Activated CD4-positive, alpha-beta T cell treated with anti-CD3 and anti-CD28 coated beads for 4 hours (primary cell): ENCODE measurements around the gene SLC6A8.
"Not testable (repeated sequence)": the region's sequence is repeated elsewhere in the genome, so short reads cannot be mapped to it uniquely, and the experiment has no call there.

Experiments used
- DNase-seq, 2 donors: peaks; one replicate each; pipeline ENCODE4 v3.0.0-alpha.2; 2020

Gene SLC6A8

DNA sequence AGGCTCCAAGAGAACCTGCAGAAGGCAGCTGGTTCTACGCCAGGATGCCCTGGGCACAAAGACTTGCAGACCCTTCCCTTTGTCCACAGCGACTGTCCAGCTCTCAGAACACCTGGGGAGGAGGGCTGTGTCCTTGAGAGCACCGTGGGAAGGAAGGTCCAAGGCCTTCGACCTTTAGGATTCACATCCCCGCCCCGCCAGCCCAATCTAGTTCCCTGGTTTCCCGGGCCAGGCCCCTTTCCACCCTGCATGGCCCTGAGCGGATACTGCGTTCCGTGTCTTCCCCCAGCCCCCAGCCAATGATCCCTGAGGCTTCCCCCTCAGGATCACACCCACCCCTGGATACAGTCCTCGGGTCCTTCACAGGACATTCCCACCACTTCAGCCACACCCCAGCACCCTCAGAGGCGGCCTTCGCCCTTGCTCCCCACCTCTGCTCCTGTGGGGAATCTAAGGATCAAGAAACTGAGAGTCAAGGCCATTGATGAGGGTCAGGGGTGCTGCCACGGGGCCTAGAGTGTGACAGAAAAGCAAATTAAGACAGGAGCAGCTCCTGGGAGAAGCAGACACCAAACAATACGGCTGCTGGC, 46.0 kb downstream of the SLC6A8 start:
- no peak for DNase-seq

DNA sequence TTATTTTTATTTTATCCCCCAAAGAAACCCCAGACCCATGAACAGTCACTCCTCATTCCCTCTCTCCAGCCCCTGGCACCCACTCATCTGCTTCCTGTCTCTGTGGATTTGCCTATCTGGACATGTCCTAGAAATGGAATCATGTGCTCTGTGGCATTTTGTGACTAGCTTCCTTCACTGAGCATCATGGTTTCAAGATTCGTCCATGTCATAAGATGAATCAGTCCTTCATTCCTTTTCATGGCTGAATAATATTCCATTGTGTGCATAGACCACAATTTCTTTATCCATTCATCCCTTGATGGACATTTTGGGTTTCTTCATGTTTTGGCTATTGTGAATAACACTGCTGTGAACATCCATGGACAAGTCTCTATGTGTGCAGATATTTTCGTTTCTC, 47.1 kb downstream of the SLC6A8 start:
- DNase-seq: no peak

- DNase-seq: no peak
Measured at GRCh38 chrX:153735274-153735673, 47.5 kb downstream of the SLC6A8 start.

GRCh38 chrX:153736071-153736820, 48.5 kb downstream of the SLC6A8 start:
- no peak for DNase-seq

DNA sequence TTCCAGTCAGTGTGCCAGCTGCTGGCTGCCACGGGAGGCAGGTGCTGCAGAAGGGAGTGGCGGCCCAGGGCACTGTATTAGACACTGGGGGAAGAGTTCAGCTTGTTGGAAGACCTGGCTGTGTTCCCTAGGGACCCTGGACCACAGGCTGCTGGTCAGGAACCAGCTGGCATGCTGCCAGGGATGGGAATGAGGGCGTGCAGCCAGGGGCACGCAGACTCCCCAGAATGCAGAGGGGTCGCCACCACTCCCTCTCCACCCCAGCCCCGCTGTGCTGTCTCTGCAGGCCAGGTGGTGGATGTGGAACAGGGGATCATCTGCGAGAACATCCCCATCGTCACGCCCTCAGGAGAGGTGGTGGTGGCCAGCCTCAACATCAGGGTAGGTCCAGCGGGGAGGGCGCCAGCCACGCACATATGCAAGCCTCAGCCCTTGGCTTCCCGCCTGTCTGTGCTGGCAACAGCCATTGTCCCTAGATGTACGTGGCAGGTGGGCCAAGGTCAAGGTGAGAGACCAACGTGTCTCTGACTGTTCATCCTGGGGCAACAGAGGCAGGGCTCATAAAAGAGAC, 49.2 kb downstream of the SLC6A8 start:
- DNase-seq: no peak

DNA sequence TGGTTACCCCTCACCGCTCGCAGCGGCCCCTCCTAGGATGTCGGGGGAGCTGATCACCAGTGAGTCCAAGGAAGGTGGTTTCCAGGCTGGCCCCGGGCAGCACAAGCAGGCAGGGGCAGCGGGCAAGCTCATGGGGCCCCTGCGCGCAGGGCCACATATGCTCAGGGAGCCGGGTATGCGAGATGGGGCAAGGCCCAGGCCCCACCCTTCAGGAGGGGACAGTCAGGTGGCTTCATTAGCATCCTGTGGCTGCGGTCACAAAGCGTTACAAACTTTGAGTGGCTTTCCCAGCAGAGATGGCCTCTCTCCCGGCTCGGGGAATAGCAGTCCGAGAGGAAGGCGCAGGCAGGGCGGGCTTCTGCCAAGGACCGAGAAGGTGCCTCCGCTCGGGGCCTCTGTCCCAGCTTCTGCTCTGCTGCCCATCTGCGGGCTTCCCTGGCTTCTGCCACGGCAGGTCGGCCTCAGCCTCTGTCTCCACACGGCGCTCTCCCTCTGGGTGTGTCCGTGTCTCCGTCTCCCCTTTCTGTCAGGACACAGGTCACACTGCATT, 50.4 kb downstream of the SLC6A8 start:
- DNase-seq: no peak

DNA sequence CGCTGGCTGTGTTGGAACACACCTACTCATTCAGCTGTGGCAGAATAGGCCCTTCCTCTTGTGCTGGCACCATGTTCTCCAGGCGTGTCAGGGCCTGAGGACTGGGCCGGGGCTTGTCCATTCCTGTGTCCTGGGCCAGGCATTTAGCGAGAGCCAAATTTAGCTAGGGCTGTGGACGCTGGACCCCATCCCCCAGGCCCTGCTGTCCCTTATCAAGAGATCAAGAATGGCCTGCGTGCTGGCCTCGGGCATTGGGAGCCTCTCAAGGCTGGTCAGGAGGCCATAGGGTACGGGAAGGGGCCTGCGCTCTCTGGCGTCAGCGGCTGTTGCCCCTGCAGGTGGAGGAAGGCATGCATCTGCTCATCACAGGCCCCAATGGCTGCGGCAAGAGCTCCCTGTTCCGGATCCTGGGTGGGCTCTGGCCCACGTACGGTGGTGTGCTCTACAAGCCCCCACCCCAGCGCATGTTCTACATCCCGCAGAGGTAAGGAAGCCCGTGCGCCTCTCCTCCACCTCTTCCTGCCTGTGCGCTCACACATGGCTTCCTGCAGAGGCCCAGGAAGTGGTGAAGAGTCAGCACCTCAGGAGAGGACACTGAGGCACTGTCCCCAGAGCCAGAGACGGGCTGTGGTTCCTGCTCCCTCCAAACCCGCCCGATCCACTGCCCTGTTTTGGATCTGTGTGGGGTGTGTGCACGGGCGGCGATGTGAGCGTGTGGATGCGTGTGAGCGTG, 52.2 kb downstream of the SLC6A8 start:
- DNase-seq: peak in 1 of 2 donors; percentile 15

- no peak for DNase-seq
Measured at GRCh38 chrX:153740631-153741222, 53.0 kb downstream of the SLC6A8 start.

DNA sequence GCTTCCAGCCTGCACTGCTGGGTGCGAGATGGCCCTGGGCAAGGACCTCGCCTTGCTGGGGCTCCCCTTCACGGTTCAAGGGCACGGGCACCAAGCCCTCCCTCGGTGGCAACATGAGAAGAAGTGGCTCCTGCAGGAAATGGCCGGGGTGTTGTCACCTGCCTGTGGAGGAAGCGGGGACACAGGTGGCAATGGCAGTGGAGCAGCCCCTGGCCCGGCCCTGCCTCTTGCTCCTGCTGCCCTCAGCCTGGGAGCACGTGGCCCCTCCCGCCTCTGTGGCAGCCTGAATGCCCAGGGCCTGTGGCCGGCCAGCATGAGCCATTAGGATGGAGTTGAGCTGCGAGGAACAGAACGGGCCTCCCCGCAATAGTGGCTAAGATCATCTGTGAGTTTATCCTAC, 53.7 kb downstream of the SLC6A8 start:
- no peak for DNase-seq

- DNase-seq: not testable (repeated sequence)
Measured at GRCh38 chrX:153742111-153742510, 54.4 kb downstream of the SLC6A8 start.

GRCh38 chrX:153742796-153743467, 55.2 kb downstream of the SLC6A8 start:
- DNase-seq: not testable (repeated sequence)

DNA sequence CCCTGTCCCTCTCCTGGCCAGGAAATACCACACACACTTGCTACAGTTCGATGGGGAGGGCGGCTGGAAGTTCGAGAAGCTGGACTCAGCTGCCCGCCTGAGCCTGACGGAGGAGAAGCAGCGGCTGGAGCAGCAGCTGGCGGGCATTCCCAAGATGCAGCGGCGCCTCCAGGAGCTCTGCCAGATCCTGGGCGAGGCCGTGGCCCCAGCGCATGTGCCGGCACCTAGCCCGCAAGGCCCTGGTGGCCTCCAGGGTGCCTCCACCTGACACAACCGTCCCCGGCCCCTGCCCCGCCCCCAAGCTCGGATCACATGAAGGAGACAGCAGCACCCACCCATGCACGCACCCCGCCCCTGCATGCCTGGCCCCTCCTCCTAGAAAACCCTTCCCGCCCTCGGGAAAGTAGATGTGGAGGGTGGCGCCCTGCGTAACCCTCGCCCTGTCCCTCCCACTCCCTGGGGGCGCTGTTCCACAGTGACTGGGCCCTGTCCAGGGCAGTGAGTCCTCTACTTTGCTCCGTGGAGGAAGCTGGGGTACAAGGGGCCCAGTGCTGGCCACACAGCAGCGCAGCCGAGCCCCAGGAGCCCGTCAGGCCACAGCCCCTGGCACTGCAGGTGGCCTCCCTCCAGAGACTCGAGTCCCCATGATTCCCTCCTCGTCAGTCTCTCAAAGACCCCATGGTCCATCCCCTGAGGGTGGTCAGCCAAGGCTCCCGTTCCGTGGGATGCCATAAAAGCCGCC, 55.9 kb downstream of the SLC6A8 start:
- not testable (repeated sequence) for DNase-seq

DNA sequence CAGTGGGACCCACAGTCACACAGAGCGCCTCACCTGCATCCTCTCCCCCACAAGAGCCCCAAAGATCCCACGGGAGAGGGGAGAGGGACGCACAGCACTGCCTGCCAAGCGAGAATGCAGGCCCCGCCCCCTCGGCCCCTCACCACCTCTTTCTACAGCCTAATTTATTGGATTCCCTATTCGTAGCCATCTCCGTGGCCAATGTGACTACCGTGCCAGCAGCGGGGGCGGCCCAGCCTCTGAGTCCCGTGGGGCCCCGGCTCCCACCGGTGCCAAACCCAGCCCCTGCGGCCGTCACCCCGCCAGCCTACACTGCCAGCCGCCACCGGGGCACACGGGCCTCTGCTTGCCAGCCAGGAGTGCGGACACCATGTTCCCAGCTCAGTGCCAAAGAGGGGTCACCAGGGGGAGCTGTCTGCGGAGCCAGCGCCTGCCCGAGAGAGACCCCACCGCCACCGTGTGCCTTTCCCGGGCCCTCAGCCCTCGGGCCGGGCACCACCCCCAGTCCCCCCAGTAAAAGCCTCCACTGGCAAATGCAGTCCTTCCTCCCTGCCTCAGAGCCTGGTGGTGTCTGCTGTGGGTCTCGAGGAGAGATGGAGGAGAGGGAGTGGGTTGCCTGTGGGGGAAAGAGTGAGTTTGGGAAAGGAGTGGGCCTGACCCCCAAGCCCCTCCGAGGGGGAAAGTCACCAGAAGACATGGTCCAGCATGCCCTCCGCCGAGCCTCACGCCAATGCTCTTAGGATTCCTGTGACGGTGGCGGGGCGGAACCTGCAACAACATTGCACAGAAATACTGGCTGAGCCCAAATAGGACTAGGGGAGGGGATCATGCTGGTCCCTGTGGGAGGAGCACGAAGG, 56.7 kb downstream of the SLC6A8 start:
- DNase-seq: no peak

DNA sequence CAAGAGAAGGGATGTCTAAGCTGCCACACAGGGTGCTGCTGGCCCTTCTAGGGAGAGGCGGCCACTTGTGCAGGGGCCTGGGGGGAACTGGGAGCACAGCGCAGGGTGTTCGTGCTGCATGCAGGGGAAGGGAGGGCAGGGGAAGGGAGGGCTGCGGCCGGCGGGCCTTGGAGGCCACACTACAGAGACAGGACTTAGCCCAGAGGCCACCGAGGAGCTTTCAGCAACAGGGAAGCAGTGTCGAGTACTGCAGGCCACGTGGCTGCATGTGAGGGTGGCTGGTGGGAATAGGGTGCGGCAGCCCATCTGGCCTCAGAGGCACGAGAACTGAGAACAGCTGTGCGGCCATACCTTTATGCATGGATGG, 57.3 kb downstream of the SLC6A8 start:
- DNase-seq: not testable (repeated sequence)
